Epithelial cell of proximal tubule (primary cell): ENCODE data around the gene MAD2L1BP. TPM values are rescaled to one million over a fixed set of nuclear protein-coding genes. Genes with fewer than 3 reads are reported as not detected.

ENCODE experiments used
- DNase-seq: peaks from one replicate; pipeline ENCODE4 v3.0.0-alpha.2; 2011; ENCODE audit warnings: low read depth
- H3K4me3 ChIP-seq: 2 replicates; pipeline ENCODE4 v1.5.1; 2011; ENCODE audit warnings: low read depth, mild to moderate bottlenecking, low read length
- CTCF ChIP-seq: conservative IDR thresholded peaks from 2 replicates; pipeline ENCODE4 v1.5.1; 2012; ENCODE audit warnings: low read depth, mild to moderate bottlenecking, low read length
- total RNA-seq: library from RNA; depleted of rRNA; stranded (reverse); fragments of >200 nt; gene quantifications from 2 replicates; pipeline ENCODE4 v1.2.3, GENCODE V29; 2015

The MAD2L1BP gene
- total RNA-seq, 1 donor from 2014 or later = 41.8 TPM

- no peak for TF ChIP-seq CTCF
- DNase-seq = no peak
- no peak overlapping the region for H3K4me3 ChIP-seq
Observed at GRCh38 chr6:43634702-43635303, 837 bp upstream of the MAD2L1BP start.

- no peak for DNase-seq
- H3K4me3 ChIP-seq = peak overlapping the region; percentile 92
- TF ChIP-seq CTCF = no peak
Observed at GRCh38 chr6:43636308-43636659, 644 bp downstream of the MAD2L1BP start.

- H3K4me3 ChIP-seq = no peak overlapping the region
- DNase-seq = no peak
- TF ChIP-seq CTCF = no peak
Observed at GRCh38 chr6:43639984-43640800, 4.6 kb downstream of the MAD2L1BP start.

- TF ChIP-seq CTCF = no peak
Observed at GRCh38 chr6:43644940-43645612, 9.4 kb downstream of the MAD2L1BP start, which contains the start of gene RSPH9. Gene RSPH9, plus strand, starts transcription at chr6:43645036. Its CDS starts 63 bp downstream, at chr6:43645099.

GRCh38 chr6:43645613-43645964, 9.9 kb downstream of the MAD2L1BP start:
- peak overlapping the region; percentile 45 for H3K4me3 ChIP-seq
- DNase-seq = no peak
- TF ChIP-seq CTCF = no peak

More at GRCh38 chr6:43644940-43645612, 9.4 kb downstream of the MAD2L1BP start, which contains the start of gene RSPH9:
- peak within 1 kb of the TSS; percentile 45 for H3K4me3 ChIP-seq
- no peak for DNase-seq

- no peak for DNase-seq
- H3K4me3 ChIP-seq = no peak overlapping the region
- TF ChIP-seq CTCF = no peak
Observed at GRCh38 chr6:43647613-43648012, 12.0 kb downstream of the MAD2L1BP start.
